K562 (cell line): ENCODE data around the gene SHROOM3. TPM values are rescaled to one million over a fixed set of nuclear protein-coding genes. Genes with fewer than 3 reads are reported as not detected.

Experiments
- ATF7 ChIP-seq: fragments of 450-650 bp; IDR thresholded peaks from 2 replicates; pipeline ENCODE4 v1.7.1; 2014; ENCODE audit warnings: mild to moderate bottlenecking, moderate library complexity
- EHMT2 ChIP-seq: fragments of 450-650 bp; IDR thresholded peaks from 2 replicates; pipeline ENCODE4 v1.6.1; 2018; ENCODE audit warnings: antibody characterized with exemption
- ELK1 ChIP-seq: sonication (generic); formaldehyde crosslinking; IDR thresholded peaks from 2 replicates; pipeline ENCODE4 v1.8.1; 2022; ENCODE audit warnings: missing genetic modification reagents
- ESRRA ChIP-seq: fragments of 450-650 bp; IDR thresholded peaks from 2 replicates; pipeline ENCODE4 v1.6.1; 2014; ENCODE audit warnings: low read depth, mild to moderate bottlenecking, moderate library complexity, borderline replicate concordance
- GATA2 ChIP-seq: sonication (generic); formaldehyde crosslinking; IDR thresholded peaks from 2 replicates; pipeline ENCODE4 v1.4.0; 2020; ENCODE audit warnings: mild to moderate bottlenecking, missing genetic modification reagents
- MGA ChIP-seq: fragments of 450-650 bp; IDR thresholded peaks from 2 replicates; pipeline ENCODE4 v1.6.1; 2016; ENCODE audit warnings: mild to moderate bottlenecking, moderate library complexity
- NFYB ChIP-seq: IDR thresholded peaks from 2 replicates; pipeline ENCODE4 v1.6.1; 2011; ENCODE audit warnings: mild to moderate bottlenecking, moderate library complexity; ENCODE audit not compliant: insufficient read length; ENCODE audit errors: extremely low read depth
- PHF21A ChIP-seq: fragments of 450-650 bp; IDR thresholded peaks from 2 replicates; pipeline ENCODE4 v1.6.1; 2017; ENCODE audit warnings: low read depth, borderline replicate concordance
- RBFOX2 ChIP-seq: fragments of 200-400 bp; formaldehyde crosslinking; IDR thresholded peaks from 2 replicates; pipeline ENCODE4 v1.6.1; 2017; ENCODE audit warnings: low read depth, mild to moderate bottlenecking, low read length, moderate library complexity
- SOX6 ChIP-seq: fragments of 450-650 bp; IDR thresholded peaks from 2 replicates; pipeline ENCODE4 v1.6.1; 2014; ENCODE audit warnings: mild to moderate bottlenecking
- ZFX ChIP-seq: sonication (generic); formaldehyde crosslinking; IDR thresholded peaks from 2 replicates; pipeline ENCODE4 v1.8.0; 2022; ENCODE audit warnings: mild to moderate bottlenecking, missing genetic modification reagents, moderate library complexity
- polyA plus RNA-seq, 8 experiments: library from polyadenylated mRNA; depleted of rRNA in 4 of 8; stranded (reverse) in 5 of 8; unstranded in 3 of 8; fragments of >200 nt; fragmentation: Nextera tagmentation in 2 of 8; fragmentation: Illumina TruSeq in 1 of 8; extraction: Ambion mirVana in 2 of 8; extraction: Trizol in 1 of 8; gene quantifications; 2 replicates each; pipeline versions ENCODE4 v1.2.1 to v1.2.3, GENCODE V29; 2011 to 2014; ENCODE audit warnings: inconsistent platforms in 1 of 8, missing spikeins in 1 of 8
- total RNA-seq, 7 experiments: library from RNA; depleted of rRNA in 6 of 7; stranded (reverse); fragments of >200 nt in 6 of 7; fragmentation: Illumina TruSeq in 2 of 7; extraction: Trizol in 2 of 7; gene quantifications; 2 replicates each; pipeline versions ENCODE4 v1.2.1 to v1.2.3, GENCODE V29; 2011 to 2021; ENCODE audit warnings: low replicate concordance in 1 of 7
- TF ChIP-seq, protein P1 (sequence below): fragments of 450-650 bp; IDR thresholded peaks from one replicate; pipeline ENCODE4 v1.6.1; 2018; ENCODE audit warnings: mild to moderate bottlenecking, moderate library complexity; ENCODE audit not compliant: partially characterized antibody

Gene SHROOM3
- total and polyA plus RNA-seq, 9 of the 15 experiments (the other 6 are each of a cell fraction or from before 2014, with no cell fraction given), result 0.01 to 0.07 TPM; not detected in 7

DNA sequence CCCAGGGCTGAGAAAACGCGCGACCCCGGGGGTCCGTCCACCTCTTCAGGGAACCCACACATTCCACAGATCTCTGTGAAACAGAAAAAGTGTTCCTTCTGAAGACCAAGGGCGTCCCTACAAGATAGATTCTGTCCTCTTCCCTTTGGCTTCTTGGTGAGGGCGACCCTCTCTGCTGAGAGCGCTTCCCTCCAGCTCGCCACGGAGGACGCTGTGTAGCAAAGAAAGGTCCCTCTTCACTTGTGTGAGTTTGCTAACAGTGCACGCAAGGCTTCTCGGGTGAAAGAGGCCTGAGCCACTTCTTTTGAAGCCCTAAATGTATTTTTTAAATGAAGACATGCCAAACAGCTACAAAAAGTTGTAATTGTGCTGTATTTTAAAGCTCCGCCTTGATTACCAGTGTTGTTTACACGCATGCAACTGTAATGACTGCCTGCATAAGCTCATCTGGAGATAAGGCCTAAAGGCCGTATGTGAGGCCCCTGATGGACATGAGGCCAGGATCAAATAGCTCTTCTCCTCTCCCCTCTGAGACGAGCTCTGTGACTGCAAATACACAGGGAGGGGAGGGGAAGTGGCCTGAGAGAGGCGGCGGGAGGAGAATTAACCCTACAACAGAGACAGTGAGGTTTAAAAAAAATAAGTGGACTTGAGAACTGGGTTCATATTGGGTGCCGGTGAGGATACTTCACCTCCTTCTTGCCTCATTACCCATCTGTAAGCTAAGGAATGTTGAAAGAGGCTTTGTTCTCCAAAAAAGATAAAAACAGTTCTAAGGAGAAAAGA is 367.4 kb downstream of the SHROOM3 start (continued):
- TF ChIP-seq NFYB (no peak), EHMT2 (no peak), ESRRA (no peak), PHF21A (no peak), GATA2 (CRISPR knock-in tag) (peak; percentile 34; the same call in 1 of the 2 replicates), ELK1 (CRISPR knock-in tag) (no peak), SOX6 (0 out of 2 replicates have a peak, but pooled peaks have one; percentile 25), RBFOX2 (no peak), ZFX (CRISPR knock-in tag) (peak; percentile 70), MGA (peak; percentile 75), ATF7 (peak; percentile 50)
- TF ChIP-seq, protein P1, sequence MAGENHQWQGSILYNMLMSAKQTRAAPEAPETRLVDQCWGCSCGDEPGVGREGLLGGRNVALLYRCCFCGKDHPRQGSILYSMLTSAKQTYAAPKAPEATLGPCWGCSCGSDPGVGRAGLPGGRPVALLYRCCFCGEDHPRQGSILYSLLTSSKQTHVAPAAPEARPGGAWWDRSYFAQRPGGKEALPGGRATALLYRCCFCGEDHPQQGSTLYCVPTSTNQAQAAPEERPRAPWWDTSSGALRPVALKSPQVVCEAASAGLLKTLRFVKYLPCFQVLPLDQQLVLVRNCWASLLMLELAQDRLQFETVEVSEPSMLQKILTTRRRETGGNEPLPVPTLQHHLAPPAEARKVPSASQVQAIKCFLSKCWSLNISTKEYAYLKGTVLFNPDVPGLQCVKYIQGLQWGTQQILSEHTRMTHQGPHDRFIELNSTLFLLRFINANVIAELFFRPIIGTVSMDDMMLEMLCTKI, result no peak
